ENCODE data around the gene GPC1.

The GPC1 gene

DNA sequence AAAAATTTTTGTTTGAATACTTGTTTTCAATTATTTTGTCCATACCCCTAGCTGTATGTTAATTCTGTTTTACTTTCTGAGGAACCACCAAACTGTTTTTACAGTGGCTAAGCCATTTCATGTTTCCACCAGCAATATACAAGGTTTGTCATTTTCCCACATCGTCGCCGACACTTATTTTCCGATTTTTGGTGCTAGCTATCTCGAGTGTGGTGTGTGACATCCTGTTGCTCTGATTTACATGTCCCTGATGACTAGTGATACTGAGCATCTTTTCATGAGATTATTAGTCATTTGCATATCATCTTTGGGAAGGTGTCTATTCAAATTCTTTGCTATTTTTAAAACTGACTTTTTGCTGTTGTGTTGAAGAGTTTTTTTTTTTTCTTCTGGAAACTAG is 7.2 kb upstream of the GPC1 start:
- DNase-seq (ENCODE audit: low read depth), result no peak
- TF ChIP-seq, protein P1, sequence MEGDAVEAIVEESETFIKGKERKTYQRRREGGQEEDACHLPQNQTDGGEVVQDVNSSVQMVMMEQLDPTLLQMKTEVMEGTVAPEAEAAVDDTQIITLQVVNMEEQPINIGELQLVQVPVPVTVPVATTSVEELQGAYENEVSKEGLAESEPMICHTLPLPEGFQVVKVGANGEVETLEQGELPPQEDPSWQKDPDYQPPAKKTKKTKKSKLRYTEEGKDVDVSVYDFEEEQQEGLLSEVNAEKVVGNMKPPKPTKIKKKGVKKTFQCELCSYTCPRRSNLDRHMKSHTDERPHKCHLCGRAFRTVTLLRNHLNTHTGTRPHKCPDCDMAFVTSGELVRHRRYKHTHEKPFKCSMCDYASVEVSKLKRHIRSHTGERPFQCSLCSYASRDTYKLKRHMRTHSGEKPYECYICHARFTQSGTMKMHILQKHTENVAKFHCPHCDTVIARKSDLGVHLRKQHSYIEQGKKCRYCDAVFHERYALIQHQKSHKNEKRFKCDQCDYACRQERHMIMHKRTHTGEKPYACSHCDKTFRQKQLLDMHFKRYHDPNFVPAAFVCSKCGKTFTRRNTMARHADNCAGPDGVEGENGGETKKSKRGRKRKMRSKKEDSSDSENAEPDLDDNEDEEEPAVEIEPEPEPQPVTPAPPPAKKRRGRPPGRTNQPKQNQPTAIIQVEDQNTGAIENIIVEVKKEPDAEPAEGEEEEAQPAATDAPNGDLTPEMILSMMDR (IDR thresholded peaks at IDR 0.05; ENCODE audit: insufficient read depth, low read depth, low read length, missing control alignments), result no peak

DNA sequence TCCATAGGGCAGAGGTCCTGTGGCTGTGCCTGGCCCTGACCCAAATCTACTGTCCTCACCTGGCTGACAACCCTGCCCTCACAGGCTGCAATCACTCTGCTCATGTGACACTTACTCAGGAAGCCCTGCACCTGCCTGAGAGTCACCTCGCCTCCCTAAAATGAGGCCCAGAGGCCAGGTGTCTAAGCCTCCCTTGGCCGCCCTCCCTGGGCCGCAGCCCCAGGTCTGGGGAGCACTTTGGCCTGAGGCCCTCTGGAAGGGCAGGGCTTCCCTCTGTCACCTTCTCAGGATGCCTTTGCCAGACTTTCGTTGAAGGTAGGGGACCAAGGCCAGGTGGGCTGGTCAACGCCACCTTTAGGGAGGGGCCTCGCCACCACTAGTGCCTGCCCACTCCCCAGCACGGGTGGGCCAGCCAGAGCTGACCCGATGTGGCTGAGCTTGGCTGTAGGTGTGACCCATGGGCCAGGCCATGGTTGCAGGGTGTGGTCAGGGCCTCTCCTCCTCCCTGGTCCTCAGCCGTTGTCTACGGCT is 6.1 kb upstream of the GPC1 start:
- TF ChIP-seq, protein P1 (IDR thresholded peaks at IDR 0.05; ENCODE audit: insufficient read depth, low read depth, low read length, missing control alignments), result no peak

More for the DNA sequence above, 7.2 kb upstream of the GPC1 start:
- no peak overlapping the region for H3K4me3 ChIP-seq (ENCODE audit: low read length)

DNA sequence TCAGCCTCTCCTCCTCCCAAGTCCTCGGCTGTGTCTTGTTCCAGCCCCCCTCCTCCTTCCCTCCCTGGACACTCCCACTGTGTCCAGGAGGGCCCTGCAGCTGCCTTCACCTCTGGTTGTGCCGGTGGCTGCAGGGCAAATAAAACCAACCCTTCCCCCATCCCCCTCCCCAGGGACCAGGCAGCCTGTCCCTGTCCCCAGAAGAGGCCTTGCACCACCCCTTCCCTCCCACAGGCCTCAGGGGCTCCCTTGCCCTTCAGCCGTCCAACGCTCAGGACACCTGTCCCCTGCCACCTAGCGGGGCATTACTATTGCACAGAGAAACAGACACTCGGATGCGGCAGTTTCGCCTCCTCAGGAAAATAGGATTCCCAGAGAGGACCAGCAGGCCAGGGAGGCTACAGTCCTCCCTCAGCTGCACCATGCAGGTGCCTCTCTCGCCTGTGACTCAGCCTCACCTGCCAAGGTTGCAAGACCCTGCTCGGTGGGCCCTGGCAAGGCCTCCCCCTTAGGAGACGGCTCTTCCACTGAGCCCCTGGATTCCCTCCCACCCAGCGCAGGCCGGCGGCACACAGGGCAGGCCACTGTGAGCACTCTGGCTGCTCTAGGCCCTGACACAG is 5.5 kb upstream of the GPC1 start:
- H3K4me3 ChIP-seq (ENCODE audit: low read length), result no peak overlapping the region
- DNase-seq (ENCODE audit: low read depth), result no peak
- TF ChIP-seq, protein P1 (IDR thresholded peaks at IDR 0.05; ENCODE audit: insufficient read depth, low read depth, low read length, missing control alignments), result no peak

More for the DNA sequence above, 6.1 kb upstream of the GPC1 start:
- no peak for DNase-seq (ENCODE audit: low read depth)
- H3K4me3 ChIP-seq (ENCODE audit: low read length), result no peak overlapping the region

DNA sequence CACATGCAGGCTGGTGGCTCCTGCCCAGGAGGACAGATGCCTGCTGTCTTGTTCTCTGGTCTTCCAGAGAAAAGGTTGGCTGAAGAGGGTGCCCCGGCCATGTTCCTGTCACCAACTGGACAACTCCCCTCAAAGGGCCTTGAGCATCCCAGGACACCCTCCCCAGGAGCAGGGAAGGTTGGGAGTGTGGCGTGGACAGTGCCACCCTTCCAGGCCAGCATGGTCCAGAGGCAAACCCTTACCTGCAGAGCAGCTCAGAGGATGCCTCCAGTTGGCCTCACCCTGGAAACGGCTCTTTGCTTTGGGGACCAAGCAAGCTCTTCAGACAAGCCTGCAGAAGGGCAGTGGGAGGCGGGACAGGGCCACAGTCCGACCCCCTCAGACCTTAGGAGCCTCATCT is 4.9 kb upstream of the GPC1 start:
- TF ChIP-seq, protein P1 (IDR thresholded peaks at IDR 0.05; ENCODE audit: insufficient read depth, low read depth, low read length, missing control alignments), result no peak
- no peak for DNase-seq (ENCODE audit: low read depth)
- H3K4me3 ChIP-seq (ENCODE audit: low read length), result no peak overlapping the region

DNA sequence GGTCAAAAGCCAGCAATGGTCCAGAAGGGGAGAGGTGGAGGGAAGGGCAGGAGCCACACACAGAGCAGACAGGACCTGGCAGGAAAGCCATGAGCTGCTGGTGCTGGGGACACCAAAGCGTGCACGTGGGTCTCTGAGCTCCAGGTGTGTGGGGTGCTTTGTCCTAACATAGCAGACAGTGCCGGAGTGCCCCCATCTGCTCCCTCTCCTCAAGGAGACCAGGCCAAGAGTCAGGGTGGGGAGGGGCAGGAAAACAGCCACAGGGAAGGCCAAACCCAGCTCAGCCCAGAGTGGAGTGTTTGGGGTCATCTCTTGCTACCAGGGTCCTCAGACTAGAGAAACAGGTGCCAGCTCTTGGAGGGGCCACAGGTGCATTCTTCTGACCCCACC is 4.2 kb upstream of the GPC1 start:
- H3K4me3 ChIP-seq (ENCODE audit: low read length), result no peak overlapping the region
- no peak for DNase-seq (ENCODE audit: low read depth)
- TF ChIP-seq, protein P1 (IDR thresholded peaks at IDR 0.05; ENCODE audit: insufficient read depth, low read depth, low read length, missing control alignments), result no peak

DNA sequence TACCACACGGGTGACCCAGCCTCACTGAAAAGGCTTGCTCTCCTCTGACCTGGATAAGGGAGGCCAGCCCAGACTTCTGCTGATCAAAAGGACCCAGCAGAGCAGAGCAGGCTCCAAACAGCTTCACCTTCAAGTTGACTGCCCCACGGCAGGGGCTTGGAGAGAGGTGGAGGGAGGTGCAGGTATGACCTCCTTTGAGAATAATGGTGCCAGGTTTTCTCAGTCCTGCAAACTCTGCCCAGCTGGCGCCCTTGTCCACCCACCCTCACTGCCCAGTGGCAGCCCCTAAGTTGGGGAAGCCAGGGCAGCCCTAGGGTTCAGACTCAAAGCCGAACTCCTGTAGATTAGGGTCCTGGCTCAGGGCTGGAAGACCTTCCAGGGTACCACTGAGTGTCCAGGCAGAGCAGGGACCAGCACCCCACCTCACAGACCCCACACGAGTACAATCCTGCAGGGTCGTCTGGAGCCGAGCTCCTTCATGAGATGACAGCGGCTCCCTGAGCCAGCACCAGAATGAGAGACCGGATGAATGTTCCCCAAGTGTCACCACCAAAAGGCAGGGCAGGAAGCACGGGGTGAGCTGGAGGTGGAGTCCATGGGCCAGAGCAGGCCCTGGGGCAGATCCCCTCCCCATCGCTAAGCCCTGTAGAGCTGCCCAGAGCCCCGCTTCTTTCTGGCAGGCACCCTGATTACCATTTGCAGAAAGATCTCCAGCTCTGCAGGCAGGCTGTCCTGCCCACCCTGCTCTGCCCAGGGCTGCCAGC is 3.6 kb upstream of the GPC1 start:
- H3K4me3 ChIP-seq (ENCODE audit: low read length), result no peak overlapping the region
- no peak for DNase-seq (ENCODE audit: low read depth)
- TF ChIP-seq, protein P1 (IDR thresholded peaks at IDR 0.05; ENCODE audit: insufficient read depth, low read depth, low read length, missing control alignments), result no peak
